Heart left ventricle (tissue), 16 donors: ENCODE results near the gene SMTNL2. TPM values are rescaled to one million over a fixed set of nuclear protein-coding genes. Genes with fewer than 3 reads are reported as not detected.

Experiments
- ATAC-seq, 4 donors: fragments of 200-7000 bp; cut with Tn5 transposase; one replicate each; pipeline ENCODE4 v1.9.1; 2020 to 2022; ENCODE audit warnings: moderate library complexity in 4 of 4, mild to moderate bottlenecking in 3 of 4, moderate number of reproducible peaks in 1 of 4
- DNase-seq, 5 donors: peaks; one replicate each; pipeline ENCODE4 v3.0.0-alpha.2; 2020
- H3K27ac ChIP-seq, 12 donors: fragments of 200-600 bp; sonication (generic) in 4 of 12; one replicate each; pipeline versions ENCODE4 v1.5.0 to v1.8.0; 2016 to 2022; ENCODE audit warnings: mild to moderate bottlenecking in 2 of 12
- H3K27me3 ChIP-seq, 9 donors: fragments of 200-600 bp; sonication (generic) in 2 of 9; one replicate each; pipeline versions ENCODE4 v1.5.1 to v1.8.0; 2016 to 2022; ENCODE audit warnings: mild to moderate bottlenecking in 3 of 9
- H3K36me3 ChIP-seq, 9 donors: fragments of 200-600 bp; sonication (generic) in 2 of 9; one replicate each; pipeline versions ENCODE4 v1.5.0 to v1.8.0; 2018 to 2022; ENCODE audit warnings: mild to moderate bottlenecking in 2 of 9
- H3K4me1 ChIP-seq, 12 donors: fragments of 200-600 bp; sonication (generic) in 4 of 12; one replicate each; pipeline versions ENCODE4 v1.5.0 to v1.8.0; 2016 to 2022; ENCODE audit warnings: mild to moderate bottlenecking in 3 of 12
- H3K4me3 ChIP-seq, 12 donors: fragments of 200-600 bp; sonication (generic) in 4 of 12; one replicate each; pipeline versions ENCODE4 v1.5.0 to v1.8.0; 2017 to 2022; ENCODE audit warnings: mild to moderate bottlenecking in 9 of 12, moderate library complexity in 4 of 12
- H3K9me3 ChIP-seq, 12 donors: fragments of 200-600 bp; sonication (generic) in 4 of 12; one replicate each; pipeline versions ENCODE4 v1.5.0 to v1.8.0; 2016 to 2022; ENCODE audit warnings: mild to moderate bottlenecking in 1 of 12
- CTCF ChIP-seq, 12 donors: fragments of 200-600 bp; sonication (generic) in 4 of 12; IDR thresholded peaks; one replicate each; pipeline versions ENCODE4 v1.5.0 to v1.8.0; 2018 to 2022; ENCODE audit warnings: antibody characterized with exemption in 12 of 12, mild to moderate bottlenecking in 5 of 12
- POLR2A ChIP-seq, 2 donors: fragments of 450-650 bp; IDR thresholded peaks; one replicate each; pipeline ENCODE4 v1.6.1; 2017; ENCODE audit warnings: antibody characterized with exemption in 2 of 2, mild to moderate bottlenecking in 2 of 2, moderate library complexity in 2 of 2
- WGBS, 4 donors: extraction: QIAGEN DNeasy Blood & Tissue Kit in 2 of 4; methylation state at CpG; one replicate each; pipeline versions ENCODE4 v1.1.5 to v1.1.7; 2013 to 2018; 5-methylcytosine and 5-hydroxymethylcytosine counted together
- intact Hi-C, 10 donors: fragments of 100-400 bp; cut with DNase I; formaldehyde crosslinking; loops; one replicate each; pipeline versions ENCODE4 v1.11.1 to v1.14.2; 2022
- polyA plus RNA-seq, 2 donors: library from polyadenylated mRNA; stranded (reverse); fragments of 200-250 nt; gene quantifications; one replicate each; pipeline ENCODE4 v1.2.3, GENCODE V29; 2013
- total RNA-seq, 9 donors: library from RNA; depleted of rRNA in 2 of 9; stranded (reverse); fragments of >200 nt in 2 of 9; fragmentation: NEBNext Ultra II Directional in 3 of 9; extraction: Animal tissue kit (Norgen Biotek cat#: 25700) in 3 of 9; gene quantifications; one replicate each; pipeline versions ENCODE4 v1.1.0 to v1.2.4, GENCODE V29; 2016 to 2023
- donor health status: ischemic (EF 13 %, LVEDD 7.1; RV severe dilation, severe dysfunction).
- donor health status: healthy with polysubstance abuse.
- donor health status: DM: no; HTN: yes; CAD: no.
- donor health status: DM: no; HTN: no; CAD: no.
- donor health status: ischemic (EF 25% LVEDD 6.9; RV normal size, moderate dysfunction).
- donor health status: ischemic (EF 25% LVEDD 5.7; RV mildly dilated, moderate dysfunction).
- donor health status: healthy.
- donor health status: DM: yes; HTN: yes; CAD: no.
- donor health status: ischemic (EF 35%, LVEDD 5.7; RV mildly dilated, moderate dysfunction).
- donor health status: nonischemic (EF 11% LVEDD 7.7; RV severe dilation, severe dysfunction).
- donor health status: DM: yes; HTN: yes; CAD: no.
- donor health status: PGD.
- donor health status: ischemic (EF 29% LVEDD 5.4; RV normal size, mild dysfunction).
- donor health status: nonischemic (EF 23%, LVEDD 6.1; RV moderate dilation, normal function).

The SMTNL2 gene
- total and polyA plus RNA-seq, 11 donors, result 2.1 to 47.5 (median 15.6) TPM

DNA sequence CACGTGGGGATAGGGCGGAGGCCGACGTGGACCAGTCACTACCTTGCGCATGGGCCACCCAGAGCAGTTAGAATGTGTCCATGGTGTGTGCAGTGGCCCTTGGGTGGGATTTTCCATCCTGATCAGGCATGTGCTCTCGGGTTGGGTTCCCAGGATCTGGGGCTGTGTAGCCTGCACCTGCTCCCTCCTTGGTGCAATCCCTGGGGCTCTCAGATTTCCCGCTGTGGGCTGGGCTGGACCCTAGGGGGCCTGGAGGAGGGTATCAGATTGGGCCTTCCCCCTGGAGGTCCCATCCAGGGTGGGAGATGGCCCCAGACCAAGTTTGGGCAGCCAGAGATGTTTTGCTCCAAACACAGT, 1.3 kb downstream of the SMTNL2 start:
- no peak for DNase-seq
- H3K9me3 ChIP-seq, result no peaks in the 10 kb centered on the region
- H3K36me3 ChIP-seq, result no peaks in the 10 kb centered on the region
- no peak for TF ChIP-seq CTCF (IDR thresholded peaks at IDR 0.05)
- no peak for TF ChIP-seq POLR2A (IDR thresholded peaks at IDR 0.05)
- 83 to 90% (median 87%) methylated on average over 6 to 7 of the region's 7 CpGs for WGBS, 4 donors
- peak overlapping the region in 4 of 12 donors; percentile 46 to 86 (median 78) for H3K27ac ChIP-seq
- intact Hi-C loops, result loop anchor here in 1 of 10 donors (2.0 kb wide), 1 partner anchor 39 kb away; no protein-coding TSS in a partner anchor
- no peak for ATAC-seq
- peaks cover 0 to 81% (median 22%) of the 10 kb centered on the region in 12 donors for H3K4me1 ChIP-seq
- peaks cover 0 to 30% (median 10%) of the 10 kb centered on the region in 9 donors for H3K27me3 ChIP-seq
- H3K4me3 ChIP-seq, result peak overlapping the region in 7 of 12 donors; percentile 12 to 63 (median 58)

DNA sequence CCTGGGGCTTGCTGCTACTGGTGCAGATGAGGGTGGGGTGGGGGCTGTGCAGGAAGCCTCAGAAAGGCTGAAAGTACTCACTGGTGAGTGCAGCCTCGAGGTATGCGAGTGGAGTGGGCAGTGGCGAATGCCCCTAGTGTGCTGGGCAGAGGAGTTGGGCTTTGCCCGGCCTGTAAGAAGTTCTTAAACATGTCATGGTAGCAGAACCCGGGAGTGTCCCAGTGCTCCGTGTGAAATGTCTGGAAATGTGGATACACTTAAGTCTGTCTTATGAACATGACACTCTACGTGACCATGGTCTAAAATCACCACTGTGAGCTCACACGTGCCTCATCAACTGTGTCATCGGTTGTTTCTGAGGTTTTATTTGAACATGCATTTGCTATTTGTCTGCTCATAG, 1.7 kb downstream of the SMTNL2 start:
- Histone ChIP-seq H3K4me3 (peak overlapping the region in 1 of 12 donors; percentile 57), H3K27me3 (peaks cover 0 to 30% (median 10%) of the 10 kb centered on the region in 9 donors), H3K9me3 (no peaks in the 10 kb centered on the region), H3K4me1 (peaks cover 0 to 85% (median 22%) of the 10 kb centered on the region in 12 donors), H3K27ac (peak overlapping the region in 3 of 12 donors; percentile 46 to 86 (median 84)), H3K36me3 (no peaks in the 10 kb centered on the region)
- intact Hi-C loops, result loop anchor here in 1 of 10 donors (2.0 kb wide), 1 partner anchor 15 kb away; no protein-coding TSS in a partner anchor
- TF ChIP-seq CTCF (IDR thresholded peaks at IDR 0.05), result no peak
- no peak for TF ChIP-seq POLR2A (IDR thresholded peaks at IDR 0.05)
- DNase-seq (no peak), ATAC-seq (no peak)
- 85 to 92% (median 88%) methylated on average over 9 of the region's 9 CpGs for WGBS, 4 donors

- ATAC-seq, result no peak
- WGBS, 4 donors, result 82 to 94% (median 88%) methylated on average over 5 to 7 of the region's 7 CpGs
- intact Hi-C loops, result loop anchor here in 1 of 10 donors (2.0 kb wide), 1 partner anchor 14 kb away; no protein-coding TSS in a partner anchor
- H3K4me3 ChIP-seq, result peak overlapping the region in 2 of 12 donors; percentile 19 to 34
- H3K4me1 ChIP-seq, result peaks cover 0 to 92% (median 23%) of the 10 kb centered on the region in 12 donors
- H3K9me3 ChIP-seq, result no peaks in the 10 kb centered on the region
- peak overlapping the region; percentile 58 to 86 (median 74) for H3K27ac ChIP-seq
- TF ChIP-seq POLR2A (IDR thresholded peaks at IDR 0.05) (no peak), CTCF (IDR thresholded peaks at IDR 0.05) (no peak)
- no peaks in the 10 kb centered on the region for H3K36me3 ChIP-seq
- peaks cover 0 to 29% (median 7%) of the 10 kb centered on the region in 9 donors for H3K27me3 ChIP-seq
- no peak for DNase-seq
Measured at GRCh38 chr17:4587195-4587594, 2.9 kb downstream of the SMTNL2 start.

DNA sequence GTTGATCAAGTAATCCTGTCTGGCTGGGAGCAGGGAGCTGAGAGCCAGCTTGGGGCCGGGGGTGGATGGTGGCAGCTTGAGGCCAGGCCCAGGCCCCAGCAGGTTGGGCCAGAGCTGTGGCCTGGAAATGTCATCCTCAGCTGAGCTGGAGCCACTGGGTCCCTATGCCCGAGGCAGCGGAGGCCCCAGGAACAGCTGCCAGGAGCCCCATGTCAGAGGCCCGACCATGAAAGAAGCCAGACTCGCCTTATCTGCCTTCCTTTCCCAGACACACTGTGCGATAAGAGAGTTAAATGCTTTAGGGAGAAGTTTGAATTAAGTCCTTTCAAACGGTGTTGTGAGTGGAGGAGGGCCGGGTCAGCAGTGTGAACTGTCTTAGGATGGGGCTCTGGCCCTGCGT, 3.5 kb downstream of the SMTNL2 start:
- Histone ChIP-seq H3K9me3 (no peaks in the 10 kb centered on the region), H3K27me3 (peaks cover 0 to 25% (median 5%) of the 10 kb centered on the region in 9 donors), H3K36me3 (no peaks in the 10 kb centered on the region), H3K4me3 (peak overlapping the region in 5 of 12 donors; percentile 7 to 34 (median 18)), H3K4me1 (peaks cover 0 to 91% (median 23%) of the 10 kb centered on the region in 12 donors), H3K27ac (peak overlapping the region; percentile 66 to 86 (median 74))
- TF ChIP-seq CTCF (IDR thresholded peaks at IDR 0.05) (no peak), POLR2A (IDR thresholded peaks at IDR 0.05) (no peak)
- ATAC-seq (peak; percentile 62 to 81 (median 69)), DNase-seq (peak in 4 of 5 donors; percentile 70 to 84 (median 79))
- intact Hi-C loops, result loop anchor here in 1 of 10 donors (2.0 kb wide), 1 partner anchor 13 kb away; no protein-coding TSS in a partner anchor
- 24 to 36% (median 31%) methylated on average over 9 of the region's 9 CpGs for WGBS, 4 donors
